Ectodermal cell (in vitro differentiated cells): ENCODE measurements around the gene OCSTAMP.

Experiments
- H3K27ac ChIP-seq: 2 replicates; pipeline ENCODE4 v1.7.0; 2013; ENCODE audit warnings: mild to moderate bottlenecking, low read depth, low read length; ENCODE audit not compliant: insufficient read depth, poor library complexity, severe bottlenecking
- H3K27me3 ChIP-seq: 2 replicates; pipeline ENCODE4 v1.7.0; 2013; ENCODE audit warnings: mild to moderate bottlenecking, low read length; ENCODE audit not compliant: insufficient read depth, control insufficient read depth, poor library complexity, severe bottlenecking
- H3K36me3 ChIP-seq: one replicate; pipeline ENCODE4 v1.7.0; 2013; ENCODE audit warnings: low read length; ENCODE audit not compliant: control insufficient read depth, insufficient read depth
- H3K4me1 ChIP-seq: one replicate; pipeline ENCODE4 v1.7.0; 2013; ENCODE audit warnings: low read length; ENCODE audit not compliant: control insufficient read depth, insufficient read depth
- H3K4me3 ChIP-seq: 2 replicates; pipeline ENCODE4 v1.7.0; 2013; ENCODE audit warnings: low read depth, low read length, control low read depth; ENCODE audit not compliant: insufficient read depth
- H3K9me3 ChIP-seq: 2 replicates; pipeline ENCODE4 v1.7.0; 2013; ENCODE audit warnings: mild to moderate bottlenecking, low read length, moderate library complexity; ENCODE audit not compliant: control insufficient read depth
- WGBS, 2 experiments: methylation state at CpG; one replicate each; pipeline ENCODE4 v1.1.7; 2013; ENCODE audit warnings: missing lambda C conversion rate in 2 of 2; 5-methylcytosine and 5-hydroxymethylcytosine counted together

Gene OCSTAMP

GRCh38 chr20:46520976-46521579 lies 29.4 kb downstream of the OCSTAMP start:
- no peaks in the 10 kb centered on the region for H3K9me3 ChIP-seq
- 30 to 38% methylated on average over 4 of the region's 4 CpGs for WGBS, 2 experiments
- H3K4me1 ChIP-seq, result no peaks in the 10 kb centered on the region
- H3K27me3 ChIP-seq, result no peaks in the 10 kb centered on the region
- H3K27ac ChIP-seq, result no peak overlapping the region
- no peaks in the 10 kb centered on the region for H3K36me3 ChIP-seq
- no peak overlapping the region for H3K4me3 ChIP-seq

- H3K4me3 ChIP-seq, result no peak overlapping the region
- peaks cover 4% of the 10 kb centered on the region for H3K27me3 ChIP-seq
- no peak overlapping the region for H3K27ac ChIP-seq
- H3K4me1 ChIP-seq, result no peaks in the 10 kb centered on the region
- WGBS, 2 experiments, result 85 to 87% methylated on average over 3 of the region's 4 CpGs
- H3K9me3 ChIP-seq, result no peaks in the 10 kb centered on the region
- H3K36me3 ChIP-seq, result no peaks in the 10 kb centered on the region
Observed at GRCh38 chr20:46520540-46520939, 29.9 kb downstream of the OCSTAMP start.

DNA sequence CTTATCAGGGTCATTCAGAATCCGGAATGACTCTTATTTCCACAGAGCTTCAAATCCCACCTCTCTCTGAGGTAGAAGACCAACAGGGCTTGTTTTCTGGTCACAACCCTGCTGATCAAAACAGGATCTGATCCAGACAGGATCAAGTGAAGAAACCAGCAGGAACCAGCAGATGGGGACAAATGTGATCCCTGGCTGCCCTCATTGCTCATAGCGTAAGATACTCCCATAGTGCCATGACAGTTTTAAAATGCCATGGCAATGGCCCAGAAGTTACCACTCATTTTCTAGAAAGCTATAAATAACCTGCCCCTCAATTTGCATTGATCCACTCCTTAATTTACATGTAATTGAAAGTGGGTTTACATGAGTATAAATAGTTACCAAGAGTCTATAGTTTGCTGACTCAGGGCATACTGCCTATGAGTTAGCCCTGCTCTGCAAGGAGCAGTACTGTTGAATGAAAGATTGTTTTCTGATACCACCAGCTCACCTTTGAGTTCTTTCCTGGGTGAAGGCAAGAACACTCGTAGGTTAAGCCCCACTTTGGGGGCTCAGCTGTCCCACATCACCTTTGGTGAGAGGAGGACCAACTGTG lies 30.9 kb downstream of the OCSTAMP start:
- no peak overlapping the region for H3K27ac ChIP-seq
- H3K4me1 ChIP-seq, result no peaks in the 10 kb centered on the region
- no peaks in the 10 kb centered on the region for H3K9me3 ChIP-seq
- peaks cover 4% of the 10 kb centered on the region for H3K27me3 ChIP-seq
- 84 to 90% methylated on average over 3 of the region's 3 CpGs for WGBS, 2 experiments
- no peaks in the 10 kb centered on the region for H3K36me3 ChIP-seq
- H3K4me3 ChIP-seq, result no peak overlapping the region

- H3K27ac ChIP-seq, result peak within 1 kb of the TSS; percentile 8
- no peaks in the 10 kb centered on the region for H3K9me3 ChIP-seq
- peaks cover 4% of the 10 kb centered on the region for H3K27me3 ChIP-seq
- 3 to 4% methylated on average over 49 of the region's 49 CpGs for WGBS, 2 experiments
- no peaks in the 10 kb centered on the region for H3K4me1 ChIP-seq
- H3K36me3 ChIP-seq, result peaks cover 17% of the 10 kb centered on the region
- H3K4me3 ChIP-seq, result peak within 1 kb of the TSS; percentile 80
Observed at GRCh38 chr20:46512943-46513844, 37.3 kb downstream of the OCSTAMP start, which contains the start of gene ZNF334. ZNF334 (minus strand) TSS chr20:46513559; CDS start chr20:46512102, 1,457 bp downstream.

GRCh38 chr20:46509523-46509922 lies 40.9 kb downstream of the OCSTAMP start:
- Histone ChIP-seq H3K9me3 (no peaks in the 10 kb centered on the region), H3K4me1 (no peaks in the 10 kb centered on the region), H3K36me3 (peaks cover 36% of the 10 kb centered on the region), H3K27ac (no peak overlapping the region), H3K27me3 (no peaks in the 10 kb centered on the region), H3K4me3 (no peak overlapping the region)
- WGBS, 2 experiments, result 95 to 100% methylated on average over 2 of the region's 2 CpGs

DNA sequence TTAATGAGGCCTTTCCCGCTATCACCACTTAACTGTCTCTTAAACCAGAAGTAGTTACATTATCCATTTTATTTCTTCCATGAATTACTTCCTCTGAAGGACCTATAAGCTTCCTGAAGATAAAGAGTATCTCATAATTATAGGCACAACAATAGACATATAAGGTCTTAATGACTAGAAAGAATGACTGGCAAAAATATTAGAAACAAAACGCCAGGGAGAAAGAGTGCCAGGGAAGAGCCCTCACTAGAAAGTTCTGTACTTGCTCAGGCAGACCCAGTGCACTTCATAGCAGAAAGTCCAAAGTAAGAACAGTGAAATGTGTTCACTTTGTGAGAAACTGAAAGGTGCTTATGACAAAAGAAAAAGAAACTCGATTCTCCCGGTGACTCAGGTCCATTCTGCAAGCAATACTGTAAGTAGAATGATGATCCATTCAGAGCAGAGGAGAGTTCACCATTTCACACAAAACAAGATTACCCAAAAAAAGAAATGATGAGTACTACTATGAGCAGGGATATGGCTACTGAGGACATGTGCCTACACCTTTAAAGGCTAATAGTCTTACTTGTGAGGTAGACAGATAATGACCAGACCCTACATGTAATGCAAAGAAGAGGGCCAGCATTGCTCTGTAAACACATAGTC lies 42.6 kb downstream of the OCSTAMP start:
- Histone ChIP-seq H3K27ac (no peak overlapping the region), H3K36me3 (peaks cover 52% of the 10 kb centered on the region), H3K9me3 (peaks cover 5% of the 10 kb centered on the region), H3K4me1 (no peaks in the 10 kb centered on the region), H3K27me3 (no peaks in the 10 kb centered on the region), H3K4me3 (no peak overlapping the region)
- 87 to 94% methylated on average over 4 of the region's 4 CpGs for WGBS, 2 experiments

DNA sequence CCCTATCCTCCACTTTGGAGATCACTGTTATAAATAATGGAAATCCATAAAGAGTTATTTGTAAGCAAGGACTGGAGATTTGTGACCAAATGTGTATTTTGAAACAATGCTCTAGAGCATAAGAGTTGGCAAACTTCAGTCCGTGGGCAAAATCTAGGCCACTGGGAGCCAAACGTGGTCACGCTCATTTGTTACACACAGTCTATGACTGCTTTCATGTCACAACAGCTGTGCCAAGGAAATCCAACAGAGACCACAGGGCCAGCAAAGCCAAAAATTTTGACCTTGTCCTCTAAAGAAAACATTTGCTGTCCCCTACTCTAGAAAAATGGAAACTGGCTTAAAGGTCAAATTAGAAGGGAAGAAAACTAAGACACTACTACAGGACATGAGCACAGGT lies 44.9 kb downstream of the OCSTAMP start:
- Histone ChIP-seq H3K36me3 (peaks cover 63% of the 10 kb centered on the region), H3K4me1 (no peaks in the 10 kb centered on the region), H3K27ac (no peak overlapping the region), H3K4me3 (no peak overlapping the region), H3K9me3 (peaks cover 26% of the 10 kb centered on the region), H3K27me3 (no peaks in the 10 kb centered on the region)
- 95 to 97% methylated on average over 3 of the region's 3 CpGs for WGBS, 2 experiments

- Histone ChIP-seq H3K4me3 (no peak overlapping the region), H3K4me1 (no peaks in the 10 kb centered on the region), H3K36me3 (peaks cover 64% of the 10 kb centered on the region), H3K27ac (no peak overlapping the region), H3K27me3 (no peaks in the 10 kb centered on the region), H3K9me3 (peaks cover 31% of the 10 kb centered on the region)
- WGBS, 2 experiments, result 95 to 98% methylated on average over 6 of the region's 6 CpGs
Observed at GRCh38 chr20:46501961-46502360, 48.5 kb downstream of the OCSTAMP start.

- Histone ChIP-seq H3K36me3 (peaks cover 67% of the 10 kb centered on the region), H3K27me3 (no peaks in the 10 kb centered on the region), H3K9me3 (peaks cover 31% of the 10 kb centered on the region), H3K4me1 (no peaks in the 10 kb centered on the region), H3K27ac (no peak overlapping the region), H3K4me3 (no peak overlapping the region)
- WGBS, 2 experiments, result 88 to 98% methylated on average over 5 of the region's 5 CpGs
Observed at GRCh38 chr20:46501337-46501942, 49.0 kb downstream of the OCSTAMP start.
